Effector memory CD8-positive, alpha-beta T cell (primary cell): ENCODE data around the gene PDE8B.

Experiments used
- ATAC-seq: fragments of 150-1000 bp; cut with Tn5 transposase; replicated peaks from 2 replicates; pipeline ENCODE4 v1.10.0; 2021; ENCODE audit warnings: mild to moderate bottlenecking, moderate library complexity
- DNase-seq, 3 experiments: peaks; one replicate each; pipeline ENCODE4 v3.0.0; 2021
- H3K27ac Mint-ChIP-seq, 2 donors: one replicate each; pipeline ENCODE4 v1.8.0; 2022; ENCODE audit warnings: mild to moderate bottlenecking in 2 of 2, mixed read lengths in 2 of 2, moderate library complexity in 2 of 2
- H3K27me3 Mint-ChIP-seq, 2 donors: one replicate each; pipeline ENCODE4 v1.8.0; 2022; ENCODE audit warnings: mixed read lengths in 2 of 2
- H3K36me3 Mint-ChIP-seq: one replicate; pipeline ENCODE4 v1.8.0; 2022; ENCODE audit warnings: mild to moderate bottlenecking, moderate library complexity, mixed read lengths; ENCODE audit not compliant: insufficient read depth
- H3K4me1 Mint-ChIP-seq, 2 donors: one replicate each; pipeline ENCODE4 v1.8.0; 2022; ENCODE audit warnings: low read depth in 2 of 2, mixed read lengths in 2 of 2
- H3K4me3 Mint-ChIP-seq, 2 donors: one replicate each; pipeline ENCODE4 v1.8.0; 2022; ENCODE audit warnings: mild to moderate bottlenecking in 2 of 2, mixed read lengths in 2 of 2, moderate library complexity in 2 of 2
- H3K9me3 Mint-ChIP-seq, 2 donors: one replicate each; pipeline ENCODE4 v1.8.0; 2022; ENCODE audit warnings: mixed read lengths in 2 of 2

The PDE8B gene

DNA sequence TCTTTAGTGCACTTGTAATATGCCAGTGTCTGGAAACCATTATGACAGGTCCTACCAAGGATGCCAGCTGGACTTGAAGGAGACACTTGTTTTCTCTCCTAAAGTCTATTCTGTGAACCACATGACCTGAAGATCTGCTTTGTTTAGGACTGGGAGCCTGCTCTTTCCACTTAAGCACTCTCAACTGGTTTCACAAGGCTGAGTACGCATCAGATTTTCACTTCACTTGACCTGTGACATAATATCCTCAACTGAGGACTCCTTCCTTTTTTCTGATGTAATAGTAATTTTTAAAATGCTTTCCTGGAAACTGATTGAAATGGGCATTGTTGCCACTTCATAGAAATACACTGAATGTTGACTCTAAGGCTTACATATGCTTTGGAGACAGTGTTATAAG lies 52.2 kb downstream of the PDE8B start:
- DNase-seq, result no peak
- no peaks in the 10 kb centered on the region for H3K4me1 Mint-ChIP-seq
- peaks cover 21 to 22% of the 10 kb centered on the region in 2 donors for H3K27me3 Mint-ChIP-seq
- no peaks in the 10 kb centered on the region for H3K9me3 Mint-ChIP-seq
- no peak overlapping the region for H3K4me3 Mint-ChIP-seq
- ATAC-seq, result no peak
- no peak overlapping the region for H3K27ac Mint-ChIP-seq
- H3K36me3 Mint-ChIP-seq, result no peaks in the 10 kb centered on the region

DNA sequence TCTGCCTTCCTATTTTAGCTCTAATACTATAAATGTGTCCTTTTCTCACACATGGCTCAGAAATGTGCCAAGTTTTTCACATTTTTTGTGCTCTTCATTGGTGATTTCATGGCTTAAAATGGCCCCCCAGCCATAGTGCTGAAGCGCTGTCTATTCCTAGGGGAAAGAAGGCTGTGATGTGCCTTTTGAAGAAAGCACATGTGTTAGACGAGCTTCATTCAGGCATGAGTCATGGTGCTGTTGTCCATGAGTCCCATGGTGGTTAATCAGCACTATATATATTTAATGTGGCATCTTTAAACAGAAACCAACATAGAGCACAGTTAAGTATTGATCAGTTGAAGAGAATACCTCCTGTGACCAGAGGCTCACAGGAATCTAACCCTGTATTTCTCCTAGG lies 55.8 kb downstream of the PDE8B start:
- no peak for ATAC-seq
- no peaks in the 10 kb centered on the region for H3K9me3 Mint-ChIP-seq
- H3K36me3 Mint-ChIP-seq, result no peaks in the 10 kb centered on the region
- H3K4me3 Mint-ChIP-seq, result no peak overlapping the region
- no peak overlapping the region for H3K27ac Mint-ChIP-seq
- peaks cover 5 to 25% of the 10 kb centered on the region in 2 donors for H3K27me3 Mint-ChIP-seq
- H3K4me1 Mint-ChIP-seq, result no peaks in the 10 kb centered on the region
- no peak for DNase-seq

DNA sequence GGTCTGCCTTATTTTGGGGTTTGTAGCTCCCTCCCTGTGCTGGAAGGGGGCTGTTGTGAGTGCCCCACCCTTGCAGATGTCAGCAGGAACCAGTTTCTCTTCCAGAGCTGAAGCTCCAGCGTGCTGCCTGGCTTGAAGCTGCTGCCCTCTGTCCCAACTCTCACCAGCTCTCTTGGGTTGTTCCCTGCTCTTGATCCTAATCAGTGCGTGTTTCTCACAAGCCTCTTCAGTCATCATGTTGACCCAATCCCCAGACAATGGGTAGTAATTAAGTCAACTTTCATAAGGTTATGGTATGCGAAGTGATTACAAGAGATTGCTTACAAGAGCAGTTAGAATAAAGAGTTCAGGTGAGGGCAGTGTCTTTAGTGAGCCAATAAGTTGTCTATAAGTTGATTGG lies 57.0 kb downstream of the PDE8B start:
- Mint-ChIP-seq H3K9me3 (no peaks in the 10 kb centered on the region), H3K4me1 (no peaks in the 10 kb centered on the region), H3K27ac (no peak overlapping the region), H3K36me3 (no peaks in the 10 kb centered on the region), H3K4me3 (no peak overlapping the region), H3K27me3 (peaks cover 8 to 37% of the 10 kb centered on the region in 2 donors)
- DNase-seq (no peak), ATAC-seq (no peak)

DNA sequence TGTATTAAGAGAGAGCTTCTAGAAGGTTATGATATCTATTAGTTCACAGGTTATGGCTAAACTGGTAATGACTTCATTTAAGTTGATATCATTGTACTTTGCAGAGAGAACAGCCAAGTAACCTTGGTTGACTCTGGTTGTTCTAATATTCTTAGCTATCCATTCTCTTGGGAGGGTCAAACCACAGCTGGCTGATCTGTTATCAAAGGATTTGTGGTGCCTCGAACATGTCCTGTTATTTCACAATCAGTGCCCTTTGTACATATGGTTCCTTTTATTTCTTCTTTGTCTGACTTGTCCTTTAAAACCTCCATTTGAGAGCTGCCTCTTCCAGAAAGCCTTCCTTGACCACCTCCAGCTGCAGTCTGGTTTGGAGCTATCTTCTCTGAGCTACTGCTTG lies 61.7 kb downstream of the PDE8B start:
- Mint-ChIP-seq H3K9me3 (no peaks in the 10 kb centered on the region), H3K27ac (no peak overlapping the region), H3K4me1 (no peaks in the 10 kb centered on the region), H3K4me3 (no peak overlapping the region), H3K27me3 (peaks cover 16 to 47% of the 10 kb centered on the region in 2 donors), H3K36me3 (no peaks in the 10 kb centered on the region)
- DNase-seq (no peak), ATAC-seq (no peak)

DNA sequence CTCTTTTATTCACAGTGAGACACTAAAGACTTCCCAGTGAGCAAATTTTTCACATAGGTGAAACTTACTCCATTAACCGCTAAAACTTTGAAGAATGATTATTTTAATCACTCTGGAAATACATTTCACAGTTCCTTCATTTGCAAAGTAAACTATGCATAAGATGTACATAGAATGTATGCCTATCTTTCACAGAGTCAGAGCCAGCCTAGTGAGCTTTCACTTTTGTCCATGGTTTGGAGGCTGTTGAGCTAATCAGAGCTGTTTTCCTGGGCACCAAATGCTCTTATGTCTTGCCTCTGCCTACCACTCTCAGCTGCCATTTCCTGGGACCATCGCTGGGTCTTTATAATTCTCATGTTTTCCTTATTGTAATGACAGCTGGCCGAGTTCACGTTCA lies 67.3 kb downstream of the PDE8B start:
- DNase-seq (no peak), ATAC-seq (no peak)
- H3K27me3 Mint-ChIP-seq, result peaks cover 5 to 23% of the 10 kb centered on the region in 2 donors
- H3K36me3 Mint-ChIP-seq, result no peaks in the 10 kb centered on the region
- no peaks in the 10 kb centered on the region for H3K9me3 Mint-ChIP-seq
- no peaks in the 10 kb centered on the region for H3K4me1 Mint-ChIP-seq
- no peak overlapping the region for H3K4me3 Mint-ChIP-seq
- no peak overlapping the region for H3K27ac Mint-ChIP-seq

DNA sequence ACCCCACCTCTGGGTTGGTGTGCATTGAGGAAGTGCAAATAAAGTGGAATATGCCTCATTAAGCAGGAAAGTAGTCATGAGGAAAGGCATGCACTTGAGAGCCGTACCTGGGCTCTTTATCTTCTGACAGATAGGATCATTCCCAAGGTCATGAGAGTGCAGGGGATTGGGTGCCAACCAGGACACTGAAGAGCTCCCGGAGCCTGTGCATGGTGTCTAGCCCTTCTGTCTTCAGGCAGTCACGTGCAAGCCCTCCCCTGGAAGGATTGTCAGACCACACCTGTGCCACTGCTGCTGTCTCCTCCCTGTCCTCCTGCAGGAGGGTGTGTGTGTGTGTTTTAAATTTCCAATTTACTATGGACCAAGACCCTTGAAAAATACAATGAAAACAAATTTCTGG lies 69.6 kb downstream of the PDE8B start:
- no peak for ATAC-seq
- Mint-ChIP-seq H3K9me3 (no peaks in the 10 kb centered on the region), H3K27me3 (peaks cover 10 to 16% of the 10 kb centered on the region in 2 donors), H3K4me1 (no peaks in the 10 kb centered on the region), H3K36me3 (no peaks in the 10 kb centered on the region), H3K4me3 (no peak overlapping the region), H3K27ac (no peak overlapping the region)
- DNase-seq, result no peak

DNA sequence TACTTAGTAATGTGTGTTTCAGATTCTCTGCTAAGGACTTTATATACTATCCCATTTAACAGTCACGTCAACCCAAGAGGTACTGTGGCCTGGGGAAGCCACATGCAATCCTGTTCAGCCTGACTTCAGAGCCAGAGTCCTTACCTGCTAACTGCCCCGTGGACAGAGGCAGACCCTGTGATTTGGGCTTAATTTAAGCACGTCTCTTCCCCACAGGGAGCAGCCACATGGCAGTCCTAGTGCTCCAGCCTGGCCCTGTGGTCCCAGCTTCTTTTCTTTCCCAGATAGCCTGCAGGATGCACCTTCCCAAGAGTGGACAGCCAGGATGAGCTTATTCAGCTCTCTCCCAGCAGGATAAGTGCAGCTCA lies 71.5 kb downstream of the PDE8B start:
- Mint-ChIP-seq H3K9me3 (no peaks in the 10 kb centered on the region), H3K36me3 (no peaks in the 10 kb centered on the region), H3K4me3 (no peak overlapping the region), H3K27ac (no peak overlapping the region), H3K4me1 (no peaks in the 10 kb centered on the region), H3K27me3 (peaks cover 17 to 23% of the 10 kb centered on the region in 2 donors)
- no peak for ATAC-seq
- no peak for DNase-seq

DNA sequence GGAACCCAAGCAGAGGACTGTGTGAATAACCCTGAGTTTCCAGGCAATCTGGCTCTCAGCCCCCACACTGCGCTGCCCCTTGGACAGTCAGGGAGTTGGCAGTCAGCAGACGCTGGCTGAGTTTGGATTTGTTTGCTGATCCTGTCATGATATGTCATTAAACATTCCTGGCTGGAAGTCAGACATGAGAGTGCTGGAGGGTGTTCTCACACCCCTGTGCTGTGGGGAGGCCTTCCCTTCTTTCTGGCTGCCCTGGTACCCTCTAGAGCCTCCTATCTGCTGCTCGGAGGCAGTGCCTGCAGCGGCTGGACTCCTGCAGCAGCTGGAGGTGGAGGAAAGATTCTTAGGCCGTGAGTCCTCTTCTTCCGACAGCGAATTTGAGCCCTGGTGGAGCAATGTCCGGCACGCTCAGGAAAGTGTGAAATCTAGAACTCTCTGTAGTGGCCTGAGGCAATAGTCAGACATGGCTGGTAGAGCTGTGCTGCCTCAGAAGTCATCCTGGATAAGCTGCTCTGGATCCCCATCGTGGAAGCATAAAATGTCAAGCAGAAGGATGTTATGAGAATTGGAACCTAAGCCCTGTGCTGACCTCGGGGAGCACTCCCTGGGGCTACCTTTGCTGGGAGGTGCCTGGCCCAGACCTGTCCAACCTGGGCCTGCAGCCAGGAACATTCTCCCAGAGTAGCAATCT lies 72.0 kb downstream of the PDE8B start:
- H3K9me3 Mint-ChIP-seq, result no peaks in the 10 kb centered on the region
- no peak for DNase-seq
- no peak for ATAC-seq
- H3K36me3 Mint-ChIP-seq, result no peaks in the 10 kb centered on the region
- no peak overlapping the region for H3K4me3 Mint-ChIP-seq
- peaks cover 22 to 27% of the 10 kb centered on the region in 2 donors for H3K27me3 Mint-ChIP-seq
- no peak overlapping the region for H3K27ac Mint-ChIP-seq
- H3K4me1 Mint-ChIP-seq, result no peaks in the 10 kb centered on the region

DNA sequence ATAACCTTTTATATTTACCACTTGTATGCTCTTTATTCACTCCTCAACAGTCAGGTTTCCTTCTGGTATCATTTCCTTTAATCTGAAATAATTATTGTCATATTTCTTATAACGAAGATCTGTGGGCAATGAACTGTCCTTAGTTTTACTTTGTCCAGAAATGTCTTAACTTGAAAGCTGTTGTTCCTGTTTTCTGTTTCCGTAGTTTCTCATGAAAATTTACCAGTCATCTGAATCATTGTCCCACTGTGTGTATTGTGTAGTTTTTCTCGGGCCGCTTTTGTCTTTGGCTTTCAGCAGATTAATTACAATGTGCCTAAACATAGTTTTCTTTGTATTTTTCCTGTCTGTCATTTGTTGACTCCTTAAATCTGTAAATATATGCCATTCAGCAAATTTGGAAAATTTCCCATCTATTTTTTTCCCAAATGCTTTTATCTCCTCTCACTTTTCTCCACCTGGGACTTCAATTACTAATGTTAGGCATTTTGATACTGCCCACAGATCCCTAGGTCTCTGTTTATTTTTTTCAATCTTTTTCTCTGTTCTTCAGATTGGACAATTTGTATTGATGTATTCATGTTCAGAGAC lies 74.9 kb downstream of the PDE8B start:
- H3K4me3 Mint-ChIP-seq, result no peak overlapping the region
- DNase-seq (no peak), ATAC-seq (no peak)
- no peaks in the 10 kb centered on the region for H3K36me3 Mint-ChIP-seq
- peaks cover 29 to 43% of the 10 kb centered on the region in 2 donors for H3K27me3 Mint-ChIP-seq
- H3K27ac Mint-ChIP-seq, result no peak overlapping the region
- no peaks in the 10 kb centered on the region for H3K4me1 Mint-ChIP-seq
- H3K9me3 Mint-ChIP-seq, result no peaks in the 10 kb centered on the region

DNA sequence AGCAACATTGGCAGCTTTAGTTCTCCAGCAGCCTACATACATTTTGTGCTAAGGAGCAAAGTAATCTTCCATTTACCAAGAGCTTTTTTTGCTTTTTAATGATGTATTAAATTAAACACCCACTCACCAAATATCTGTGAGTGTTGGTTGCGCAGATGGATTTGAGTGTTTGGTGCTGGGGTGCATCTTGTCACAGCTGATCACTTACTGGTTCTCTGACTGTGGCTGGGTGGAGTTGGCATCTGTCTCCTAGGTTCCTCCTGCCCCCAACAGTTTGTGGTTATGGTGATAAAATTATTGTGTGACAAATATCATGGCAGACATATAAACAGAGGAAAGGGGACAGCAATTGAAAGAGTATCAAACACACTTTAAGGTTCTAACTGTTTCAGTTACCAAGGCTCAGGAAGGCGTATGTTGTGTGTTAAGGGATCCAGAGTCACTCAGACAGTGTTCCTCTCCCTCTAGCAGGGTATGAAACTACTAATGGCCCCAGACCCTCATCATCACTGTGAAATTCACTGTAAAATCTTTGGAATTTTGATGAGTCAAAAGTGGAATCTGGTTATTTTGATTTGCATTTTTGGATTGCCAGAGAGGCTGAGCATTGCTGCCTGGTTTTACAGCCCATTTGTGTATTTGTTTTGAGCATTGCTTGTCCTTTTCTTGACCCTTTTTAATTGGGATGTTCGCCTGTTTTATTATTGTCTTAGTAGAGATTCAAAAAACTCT lies 81.7 kb downstream of the PDE8B start:
- Mint-ChIP-seq H3K4me3 (no peak overlapping the region), H3K4me1 (no peaks in the 10 kb centered on the region), H3K9me3 (no peaks in the 10 kb centered on the region), H3K27ac (no peak overlapping the region), H3K36me3 (no peaks in the 10 kb centered on the region), H3K27me3 (peaks cover 33 to 46% of the 10 kb centered on the region in 2 donors)
- no peak for DNase-seq
- ATAC-seq, result no peak

DNA sequence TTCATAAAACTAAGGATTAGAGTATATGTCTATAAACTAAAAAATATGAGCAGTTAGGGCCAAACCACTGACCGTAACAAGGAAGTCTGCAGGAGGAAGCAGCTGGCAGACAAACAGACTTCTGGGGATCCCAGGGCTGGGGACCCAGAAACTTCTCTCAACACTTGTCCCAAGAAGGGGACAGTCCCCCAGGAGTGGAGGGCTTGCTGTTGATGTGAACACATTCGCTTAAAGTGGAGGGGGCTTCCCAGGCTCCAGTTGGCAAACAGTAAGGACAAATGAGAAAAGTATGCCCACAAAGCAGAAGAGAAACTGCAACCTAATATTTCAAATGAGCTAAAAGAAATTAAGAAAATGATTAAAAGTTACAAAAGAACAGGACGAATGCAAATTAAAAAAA lies 83.7 kb downstream of the PDE8B start:
- no peak for DNase-seq
- H3K9me3 Mint-ChIP-seq, result peaks cover 0 to 8% of the 10 kb centered on the region in 2 donors
- H3K27ac Mint-ChIP-seq, result no peak overlapping the region
- H3K4me3 Mint-ChIP-seq, result no peak overlapping the region
- peaks cover 40 to 43% of the 10 kb centered on the region in 2 donors for H3K27me3 Mint-ChIP-seq
- no peak for ATAC-seq
- H3K4me1 Mint-ChIP-seq, result peaks cover 0 to 1% of the 10 kb centered on the region in 2 donors
- no peaks in the 10 kb centered on the region for H3K36me3 Mint-ChIP-seq

DNA sequence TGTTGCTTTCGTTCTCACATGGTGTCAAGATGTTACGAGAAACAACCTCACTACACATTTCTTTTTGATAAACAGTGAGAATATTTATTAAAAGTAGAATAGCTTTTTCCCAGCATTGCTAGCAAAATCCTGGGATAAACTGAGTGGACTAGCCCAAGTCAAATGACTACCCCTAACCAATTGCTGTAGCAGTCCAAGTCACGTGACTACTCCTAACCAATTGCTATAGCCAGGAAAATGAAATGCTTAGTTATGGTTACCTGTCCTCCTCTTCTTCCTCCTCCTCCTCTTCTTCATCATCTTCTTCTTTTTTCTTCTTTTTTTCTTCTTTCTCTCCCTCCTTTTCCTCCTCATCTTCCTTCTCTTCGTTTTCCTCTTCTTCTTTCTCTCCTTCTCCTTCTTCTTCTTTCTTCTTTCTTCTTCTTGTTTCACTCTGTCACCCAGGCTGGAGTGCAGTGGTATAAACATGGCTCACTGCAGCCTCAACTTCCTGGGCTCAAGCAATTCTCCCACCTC lies 85.4 kb downstream of the PDE8B start:
- no peak for DNase-seq
- Mint-ChIP-seq H3K4me1 (peaks cover 0 to 1% of the 10 kb centered on the region in 2 donors), H3K27ac (no peak overlapping the region), H3K36me3 (no peaks in the 10 kb centered on the region), H3K9me3 (peaks cover 0 to 8% of the 10 kb centered on the region in 2 donors), H3K4me3 (no peak overlapping the region), H3K27me3 (peaks cover 34 to 36% of the 10 kb centered on the region in 2 donors)
- no peak for ATAC-seq

DNA sequence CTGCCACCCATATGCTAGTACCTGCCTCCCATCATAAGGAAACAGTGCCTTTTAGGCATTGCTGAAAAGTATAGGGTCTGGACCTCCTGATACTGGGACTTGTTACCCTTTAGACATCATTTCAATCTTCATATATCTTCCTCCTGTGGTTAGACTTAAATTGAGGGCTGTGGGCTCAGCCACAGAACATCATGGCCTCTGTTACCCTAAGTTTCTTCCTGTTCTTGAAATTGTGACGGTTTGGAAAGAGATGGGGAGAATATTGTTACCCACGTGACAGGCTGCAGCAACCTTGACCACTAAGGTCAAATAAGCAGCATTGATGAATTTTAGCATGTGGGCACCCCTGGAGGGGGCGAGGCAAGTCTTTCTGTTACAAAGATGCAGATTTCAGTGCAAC lies 87.7 kb downstream of the PDE8B start:
- no peak overlapping the region for H3K4me3 Mint-ChIP-seq
- peaks cover 29 to 42% of the 10 kb centered on the region in 2 donors for H3K27me3 Mint-ChIP-seq
- DNase-seq (no peak), ATAC-seq (no peak)
- no peak overlapping the region for H3K27ac Mint-ChIP-seq
- H3K36me3 Mint-ChIP-seq, result no peaks in the 10 kb centered on the region
- H3K9me3 Mint-ChIP-seq, result peaks cover 0 to 8% of the 10 kb centered on the region in 2 donors
- H3K4me1 Mint-ChIP-seq, result peaks cover 0 to 1% of the 10 kb centered on the region in 2 donors

DNA sequence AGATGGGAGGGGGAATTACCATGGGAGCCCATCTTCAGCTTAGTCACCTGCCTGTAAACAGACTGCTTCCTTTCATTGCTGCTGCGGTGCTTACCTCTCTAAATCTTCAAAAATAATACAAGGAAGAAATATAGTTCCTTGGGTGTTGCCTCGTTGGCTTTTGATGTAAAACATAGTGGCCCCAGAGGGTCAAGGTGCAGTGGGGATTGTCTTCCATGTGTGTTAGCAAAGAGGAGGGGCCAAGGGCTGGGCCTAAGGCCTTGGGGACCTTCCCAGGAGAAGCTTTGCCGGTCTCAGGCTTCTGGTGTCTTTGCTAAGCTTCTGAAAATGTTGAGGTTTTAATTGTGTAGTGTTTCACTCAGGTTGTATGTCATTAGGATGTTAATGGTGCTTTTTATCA lies 90.0 kb downstream of the PDE8B start:
- Mint-ChIP-seq H3K27ac (no peak overlapping the region), H3K36me3 (no peaks in the 10 kb centered on the region), H3K4me1 (peaks cover 0 to 1% of the 10 kb centered on the region in 2 donors), H3K27me3 (peaks cover 35 to 49% of the 10 kb centered on the region in 2 donors), H3K9me3 (peaks cover 0 to 8% of the 10 kb centered on the region in 2 donors), H3K4me3 (no peak overlapping the region)
- DNase-seq (no peak), ATAC-seq (no peak)
